Ovary (tissue), 3 donors: ENCODE results near the gene TPO.

Experiments used
- EP300 ChIP-seq: sonication (generic); formaldehyde crosslinking; IDR thresholded peaks from one replicate; pipeline ENCODE4 v1.6.1; 2017; ENCODE audit warnings: antibody characterized with exemption
- POLR2A ChIP-seq: fragments of 450-650 bp; IDR thresholded peaks from one replicate; pipeline ENCODE4 v1.6.1; 2017; ENCODE audit warnings: antibody characterized with exemption, mild to moderate bottlenecking, moderate library complexity
- TF ChIP-seq, protein P1 (sequence below), 3 donors: fragments of 450-650 bp in 2 of 3; fragments of 200-600 bp in 1 of 3; IDR thresholded peaks; one replicate each; pipeline versions ENCODE4 v1.5.1 to v1.8.0; 2016 to 2022; ENCODE audit warnings: antibody characterized with exemption in 3 of 3, mild to moderate bottlenecking in 1 of 3
- donor health status: DM: no; HTN: no; CAD: no.

DNA sequence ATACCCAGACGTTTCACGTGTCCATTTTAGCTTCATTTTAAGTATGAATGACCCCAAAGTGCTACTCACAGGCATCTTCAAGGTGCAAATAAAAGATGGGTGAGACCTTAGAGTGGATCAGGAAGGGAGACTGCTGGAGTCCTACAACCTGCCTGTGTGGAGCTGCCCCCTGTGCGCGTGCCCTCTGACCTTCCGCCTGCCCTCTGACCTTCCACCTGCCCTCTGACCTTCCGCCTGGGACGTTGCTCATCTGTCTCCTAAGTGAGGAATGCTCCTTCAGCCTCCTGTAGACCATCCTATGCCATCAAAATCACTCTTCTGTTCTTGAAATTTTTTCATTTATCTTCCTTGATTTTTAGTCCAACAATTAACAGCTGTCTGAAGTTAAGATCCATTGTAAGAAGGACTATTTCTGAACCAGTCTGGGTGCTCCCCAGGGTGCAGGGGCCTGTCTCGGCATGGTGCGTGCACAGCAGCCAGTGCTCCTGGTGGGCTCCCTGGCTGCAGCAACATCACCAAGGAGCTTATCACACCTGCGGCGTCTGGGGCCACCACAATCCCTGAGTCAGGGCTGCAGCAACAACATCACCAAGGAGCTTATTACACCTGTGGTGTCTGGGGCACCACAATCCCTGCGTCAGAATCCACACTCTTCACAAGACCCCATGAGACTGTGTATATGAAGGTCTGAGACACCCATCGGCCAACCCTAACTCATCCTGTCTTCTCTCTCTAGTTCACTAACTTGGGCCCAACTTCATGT is 86.0 kb downstream of the TPO start:
- TF ChIP-seq, protein P1, sequence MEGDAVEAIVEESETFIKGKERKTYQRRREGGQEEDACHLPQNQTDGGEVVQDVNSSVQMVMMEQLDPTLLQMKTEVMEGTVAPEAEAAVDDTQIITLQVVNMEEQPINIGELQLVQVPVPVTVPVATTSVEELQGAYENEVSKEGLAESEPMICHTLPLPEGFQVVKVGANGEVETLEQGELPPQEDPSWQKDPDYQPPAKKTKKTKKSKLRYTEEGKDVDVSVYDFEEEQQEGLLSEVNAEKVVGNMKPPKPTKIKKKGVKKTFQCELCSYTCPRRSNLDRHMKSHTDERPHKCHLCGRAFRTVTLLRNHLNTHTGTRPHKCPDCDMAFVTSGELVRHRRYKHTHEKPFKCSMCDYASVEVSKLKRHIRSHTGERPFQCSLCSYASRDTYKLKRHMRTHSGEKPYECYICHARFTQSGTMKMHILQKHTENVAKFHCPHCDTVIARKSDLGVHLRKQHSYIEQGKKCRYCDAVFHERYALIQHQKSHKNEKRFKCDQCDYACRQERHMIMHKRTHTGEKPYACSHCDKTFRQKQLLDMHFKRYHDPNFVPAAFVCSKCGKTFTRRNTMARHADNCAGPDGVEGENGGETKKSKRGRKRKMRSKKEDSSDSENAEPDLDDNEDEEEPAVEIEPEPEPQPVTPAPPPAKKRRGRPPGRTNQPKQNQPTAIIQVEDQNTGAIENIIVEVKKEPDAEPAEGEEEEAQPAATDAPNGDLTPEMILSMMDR (IDR thresholded peaks at IDR 0.05), result no peak
- TF ChIP-seq EP300 (no peak), POLR2A (no peak)
